Left forelimb (tissue), 1 donor: ENCODE results near the gene DAAM1.

Experiments used
- DNase-seq: peaks from one replicate; pipeline ENCODE4 v3.0.0-alpha.2; 2018; ENCODE audit warnings: low spot score

Gene DAAM1

DNA sequence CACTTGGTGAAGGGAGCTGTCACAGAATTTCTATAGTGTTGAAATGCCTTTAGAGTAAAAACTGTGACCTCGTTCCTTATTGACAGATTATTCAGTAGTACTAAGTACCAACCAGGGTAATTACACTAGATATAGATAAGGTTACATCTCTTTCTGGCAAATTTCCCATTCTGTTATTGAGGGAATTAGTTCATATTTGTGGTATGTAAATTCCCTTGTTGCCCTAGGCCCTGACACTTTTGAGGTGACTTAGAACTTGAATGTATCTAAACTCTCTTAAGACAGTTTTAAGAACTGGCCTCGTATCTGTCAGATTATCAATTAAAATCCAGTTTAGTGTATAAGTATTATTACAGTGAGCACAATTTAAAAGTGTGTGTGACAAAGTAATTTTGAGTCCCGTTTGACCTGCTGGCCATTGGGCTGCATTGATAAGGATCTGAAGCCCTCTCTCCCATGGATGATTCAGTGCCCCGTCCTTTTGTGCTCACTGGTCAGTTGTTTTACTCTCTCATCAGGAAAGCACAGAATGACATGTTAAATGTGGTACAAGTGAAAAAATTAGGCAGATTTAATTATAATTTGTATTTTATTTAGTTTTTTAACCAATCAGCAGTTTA, 153.5 kb downstream of the DAAM1 start:
- no peak for DNase-seq

GRCh38 chr14:59342516-59343484, 154.3 kb downstream of the DAAM1 start:
- no peak for DNase-seq

DNA sequence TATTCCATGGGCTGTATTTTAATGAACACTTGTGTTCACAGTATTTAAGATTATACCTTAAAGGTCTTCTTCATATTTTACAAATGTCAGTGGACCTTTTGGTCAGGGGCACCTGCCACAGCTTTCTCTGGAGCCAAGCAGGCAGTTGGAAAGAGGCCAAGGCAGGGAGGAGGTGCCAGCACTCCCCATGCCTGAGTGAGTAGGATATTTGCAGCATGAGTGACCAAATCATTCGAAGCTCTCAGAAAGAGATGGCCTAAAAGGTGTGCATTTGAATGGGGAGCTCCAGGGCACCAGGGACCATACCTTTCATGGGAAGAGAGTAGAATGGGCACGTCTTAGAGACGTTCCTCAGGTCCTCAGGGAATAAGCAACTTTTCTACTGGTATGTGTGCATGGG, 155.1 kb downstream of the DAAM1 start:
- no peak for DNase-seq

GRCh38 chr14:59344016-59344415, 155.5 kb downstream of the DAAM1 start:
- DNase-seq, result no peak

DNA sequence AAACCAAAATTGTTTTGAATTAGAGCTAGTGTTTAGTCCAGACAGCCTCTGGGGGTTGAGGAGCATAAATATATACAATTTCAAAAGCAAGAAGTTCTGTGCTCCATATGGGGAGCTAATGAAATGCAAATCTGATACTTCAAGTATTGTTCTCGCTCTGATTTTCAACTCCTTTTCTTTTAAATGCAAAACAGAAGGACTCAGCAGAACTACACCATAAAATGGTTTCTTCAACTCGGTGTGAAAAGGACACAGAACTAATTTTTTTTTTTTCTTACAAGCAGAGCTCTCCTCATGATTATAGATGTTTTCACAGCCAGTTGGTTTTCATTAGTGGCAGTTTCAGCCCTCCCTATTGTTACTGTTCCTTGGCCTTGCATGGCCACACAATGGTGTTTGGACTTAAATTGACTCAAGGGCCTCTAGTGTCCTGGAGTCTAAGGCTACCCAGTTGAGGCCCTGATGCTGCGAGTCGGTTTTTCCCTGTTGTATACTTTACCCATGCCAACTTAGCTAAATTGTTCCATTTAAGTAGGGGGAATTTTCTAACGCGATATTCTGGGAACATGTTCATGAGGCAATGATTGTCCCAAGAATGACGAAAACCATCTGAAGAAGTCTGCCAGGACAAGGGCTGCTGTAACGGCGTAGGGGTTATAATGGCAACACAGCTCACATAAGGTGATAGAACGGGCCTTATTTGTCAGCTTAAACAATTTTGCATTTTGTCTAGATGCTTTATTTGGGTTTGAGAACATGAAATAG, 156.4 kb downstream of the DAAM1 start:
- DNase-seq, result no peak

DNA sequence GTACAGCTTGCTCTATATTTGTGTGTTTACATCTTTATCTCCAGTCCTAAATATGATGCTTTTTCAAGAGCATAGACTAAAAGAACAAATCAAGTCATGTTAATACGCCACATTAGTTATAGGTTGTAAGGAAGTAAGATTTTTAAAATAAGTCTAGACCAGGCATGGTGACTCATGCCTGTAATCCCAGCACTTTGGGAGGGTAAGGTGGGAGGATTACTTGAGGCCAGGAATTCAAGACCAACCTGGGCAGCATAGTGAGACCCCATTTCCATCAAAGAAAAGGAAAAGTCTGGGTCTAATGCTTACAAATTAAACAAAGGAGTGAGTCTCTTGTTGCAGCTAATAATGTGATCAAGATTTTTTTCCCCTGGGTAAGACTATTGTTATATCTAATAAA, 157.9 kb downstream of the DAAM1 start:
- no peak for DNase-seq

GRCh38 chr14:59346796-59347510, 158.5 kb downstream of the DAAM1 start:
- no peak for DNase-seq

DNA sequence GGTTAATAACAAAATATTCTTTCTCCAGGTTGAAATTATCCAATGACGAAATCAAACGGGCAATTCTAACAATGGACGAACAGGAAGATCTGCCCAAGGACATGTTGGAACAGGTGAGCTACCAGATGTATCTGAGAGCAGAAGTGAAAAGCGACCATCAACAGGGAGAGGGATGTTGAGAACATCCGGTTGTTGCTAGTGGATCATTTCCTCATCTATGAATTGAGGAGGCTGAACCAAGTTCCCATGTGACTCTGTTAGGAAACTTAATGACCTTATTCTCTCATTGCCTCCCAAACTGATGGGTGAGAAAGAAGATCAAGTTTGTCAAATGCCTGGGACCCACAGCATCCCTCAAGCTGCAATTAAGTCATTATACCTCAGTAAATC, 159.0 kb downstream of the DAAM1 start:
- DNase-seq, result no peak

DNA sequence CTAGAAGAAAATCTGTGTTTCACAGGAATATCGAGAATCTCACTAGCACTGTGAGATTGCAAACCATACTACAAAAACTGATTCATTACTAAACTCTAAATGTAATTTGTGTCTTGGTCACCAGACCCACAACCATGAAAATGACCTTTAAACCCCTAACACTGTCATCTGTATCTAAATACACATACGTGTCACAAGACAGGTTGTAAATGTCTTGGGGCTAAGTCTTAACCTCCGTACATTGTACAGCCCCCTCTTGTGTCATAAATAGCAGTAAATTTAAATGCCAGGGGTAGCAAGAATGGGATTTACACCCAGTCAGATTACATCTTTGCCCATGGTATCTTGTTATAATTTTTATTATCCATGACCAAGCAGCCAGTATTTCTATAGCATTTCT, 159.4 kb downstream of the DAAM1 start:
- no peak for DNase-seq

DNA sequence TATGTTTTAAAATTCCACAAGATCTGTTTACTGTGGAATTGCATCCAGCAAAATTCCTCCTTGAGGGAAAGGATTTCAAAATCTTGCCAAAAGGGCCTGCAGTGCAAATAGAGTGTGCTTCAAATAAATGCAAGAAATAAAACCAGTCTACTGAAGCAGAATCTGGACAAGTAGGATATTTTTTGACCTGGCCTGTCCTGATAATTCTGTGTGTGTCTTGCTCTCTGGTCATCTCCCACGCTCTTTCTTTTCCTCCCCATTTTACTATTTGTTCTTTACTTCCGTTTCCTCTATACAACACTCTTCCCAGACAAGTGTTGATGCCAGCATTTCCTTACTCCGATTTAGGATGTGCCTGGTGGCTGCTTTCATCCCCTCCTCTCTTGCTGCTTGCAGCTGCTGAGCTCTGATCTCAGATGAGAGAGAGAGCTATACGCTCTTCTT, 160.8 kb downstream of the DAAM1 start:
- DNase-seq, result no peak

GRCh38 chr14:59352961-59353360, 164.5 kb downstream of the DAAM1 start:
- no peak for DNase-seq

GRCh38 chr14:59354666-59355065, 166.2 kb downstream of the DAAM1 start:
- DNase-seq, result no peak

- no peak for DNase-seq
Measured at GRCh38 chr14:59355091-59355490, 166.6 kb downstream of the DAAM1 start.

DNA sequence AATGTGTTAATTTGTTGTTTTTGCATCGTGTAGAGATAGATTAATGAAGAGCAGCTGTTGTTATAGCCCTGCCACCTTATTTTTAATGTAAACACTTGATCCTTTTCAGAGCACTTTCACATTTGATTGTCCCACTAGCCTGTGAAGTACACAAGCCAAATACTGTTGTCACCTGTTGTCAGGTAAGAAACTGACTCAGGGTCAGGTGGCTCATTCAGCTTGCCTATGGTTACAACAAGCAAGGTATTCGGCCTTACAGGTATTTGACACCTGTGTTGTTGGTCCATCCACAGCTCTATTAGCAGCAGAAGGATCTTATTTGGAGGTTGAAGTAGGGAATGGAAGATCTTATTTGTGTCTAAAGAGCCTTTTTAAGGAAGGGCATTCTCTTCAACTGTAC, 167.8 kb downstream of the DAAM1 start:
- no peak for DNase-seq

DNA sequence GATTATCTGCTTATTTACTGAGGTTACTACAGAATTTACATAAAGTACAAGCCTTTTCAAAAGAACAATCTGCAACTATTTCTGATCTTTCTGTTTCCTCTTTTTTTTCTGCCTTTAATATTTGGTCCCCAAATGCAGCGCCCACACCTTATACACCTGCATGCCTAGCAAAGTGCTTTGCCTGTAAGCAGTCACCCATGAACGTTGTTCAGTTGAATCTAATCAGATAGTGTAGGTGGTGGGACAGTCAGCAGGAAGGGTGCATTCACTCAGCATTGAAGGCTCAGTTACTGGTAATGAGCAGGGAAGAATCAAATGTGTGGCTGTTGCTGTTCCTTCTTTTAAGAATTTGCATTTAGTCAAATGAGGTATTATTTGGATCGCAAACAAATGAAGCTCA, 168.3 kb downstream of the DAAM1 start:
- no peak for DNase-seq

- no peak for DNase-seq
Measured at GRCh38 chr14:59358102-59358501, 169.6 kb downstream of the DAAM1 start.

DNA sequence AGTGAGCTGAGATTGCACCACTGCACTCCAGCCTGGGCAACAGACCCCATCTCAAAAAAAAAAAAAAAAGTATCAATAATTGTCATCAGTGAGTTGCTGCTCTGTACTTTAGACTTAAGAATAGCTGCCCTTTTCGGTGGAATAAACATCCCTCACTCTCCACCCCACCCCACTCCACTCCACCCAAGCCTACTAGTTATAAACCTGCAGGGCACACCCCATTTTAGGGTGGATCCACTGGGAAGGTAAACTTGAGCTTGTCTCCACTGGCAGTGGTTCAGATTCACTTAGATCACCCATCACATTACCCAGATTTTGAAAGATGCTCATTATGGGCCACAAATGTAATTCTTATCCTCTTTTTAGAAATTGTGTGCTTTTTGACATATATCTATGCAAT, 170.3 kb downstream of the DAAM1 start:
- no peak for DNase-seq

DNA sequence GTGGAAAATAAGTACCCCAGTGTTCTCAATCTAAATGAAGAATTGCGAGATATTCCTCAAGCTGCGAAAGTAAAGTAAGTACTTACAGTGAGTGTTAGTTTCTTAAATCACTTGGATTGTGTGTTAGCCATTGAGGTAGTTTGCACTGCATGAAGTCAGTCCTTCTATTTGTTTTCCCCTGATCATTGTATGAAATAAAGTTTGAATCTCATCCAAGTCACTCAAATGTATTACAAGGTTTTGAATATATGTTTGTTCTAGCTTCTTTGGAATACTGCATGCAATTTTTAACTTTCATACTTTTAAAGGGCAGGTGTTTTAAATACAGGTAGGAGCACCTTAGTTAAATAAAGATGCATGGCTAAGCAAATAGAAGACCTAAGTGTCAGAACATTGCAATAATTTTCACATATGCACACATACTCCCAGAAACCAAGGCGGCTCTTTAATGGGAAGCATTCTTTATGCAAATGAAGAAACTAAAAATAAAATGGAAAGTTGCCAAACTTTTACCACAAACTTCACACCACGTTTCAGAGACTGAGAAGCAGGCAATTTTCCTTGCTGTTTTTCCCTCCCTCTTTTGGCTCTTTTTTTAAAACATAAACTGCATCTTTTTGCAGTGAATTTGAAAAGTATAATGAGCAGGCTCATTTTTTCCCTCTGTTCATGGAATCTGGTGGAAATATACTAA, 171.1 kb downstream of the DAAM1 start:
- DNase-seq, result no peak

DNA sequence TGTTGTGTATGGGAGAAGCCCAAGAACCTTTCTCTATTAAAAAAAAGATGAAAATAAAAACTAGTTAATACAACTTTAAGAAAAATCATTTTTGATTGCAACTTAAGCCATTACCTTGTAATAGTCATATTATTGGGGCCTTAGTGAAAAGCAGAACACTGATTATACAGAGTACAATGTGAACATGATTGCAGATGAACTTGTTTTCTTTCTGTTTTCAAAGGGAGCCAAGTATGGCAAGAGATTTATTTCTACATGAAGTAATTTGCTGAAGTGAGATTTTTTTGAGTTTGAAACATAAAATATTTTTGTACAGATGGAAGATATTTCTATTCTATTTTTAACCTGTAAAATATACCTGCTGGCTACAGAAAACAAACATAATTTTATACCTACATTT, 171.8 kb downstream of the DAAM1 start:
- DNase-seq, result no peak

- DNase-seq, result no peak
Measured at GRCh38 chr14:59360923-59361794, 172.7 kb downstream of the DAAM1 start.
